Stimulated activated CD4-positive, alpha-beta T cell treated with anti-CD3 and anti-CD28 coated beads, Interleukin-1b, Interleukin-23, amount 100 ng/mL, for 1 hour (primary cell): ENCODE data around the gene FASN.
A peak's percentile ranks its signal among the peaks of the same experiment; 100 is the strongest.

ENCODE experiments used
- DNase-seq, 2 donors: peaks; one replicate each; pipeline ENCODE4 v3.0.0-alpha.2; 2020; ENCODE audit warnings: low read depth in 2 of 2

FASN gene

DNA sequence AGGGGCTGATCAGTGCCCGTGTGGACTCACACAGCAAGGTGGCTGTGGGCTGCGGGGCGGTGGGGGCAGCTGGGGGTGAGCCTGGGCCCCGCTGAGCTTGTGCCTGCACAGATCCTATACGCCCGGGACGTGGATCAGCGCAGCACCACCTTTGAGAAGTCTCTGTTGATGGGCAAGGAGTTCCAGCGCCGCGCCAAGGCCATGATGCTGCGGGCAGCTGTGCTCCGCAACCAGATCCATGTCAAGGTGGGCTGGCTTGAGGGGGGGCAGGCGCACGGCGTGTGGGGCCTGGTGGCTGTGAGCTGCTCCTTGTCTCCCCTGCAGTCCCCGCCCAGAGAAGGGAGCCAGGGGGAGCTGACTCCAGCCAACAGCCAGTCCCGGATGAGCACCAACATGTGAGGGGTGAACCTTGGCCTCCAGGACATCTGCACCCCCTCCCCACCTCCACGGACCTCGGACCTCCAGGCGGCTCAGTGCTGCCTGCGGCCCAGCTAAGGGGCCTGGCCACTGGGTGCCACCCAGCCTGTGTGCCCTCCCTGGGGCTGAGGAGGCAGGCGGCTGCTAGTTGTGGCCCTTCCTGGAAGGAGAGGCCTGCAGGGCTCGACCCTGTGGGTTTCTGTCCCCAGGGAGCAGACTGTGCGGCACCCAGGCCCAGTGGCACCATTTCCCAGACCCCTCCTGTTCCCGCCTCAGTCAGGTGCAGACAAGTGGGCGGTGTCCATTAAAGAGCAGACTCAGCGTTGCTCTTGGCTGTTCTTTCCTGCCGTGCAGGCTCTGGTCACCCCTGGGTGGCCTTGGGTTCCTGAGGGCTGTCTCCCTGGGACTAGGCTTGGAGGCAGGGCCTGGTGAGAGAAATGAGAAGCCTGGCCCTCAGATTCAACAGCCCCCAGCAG is 41.1 kb downstream of the FASN start:
- DNase-seq = no peak

DNA sequence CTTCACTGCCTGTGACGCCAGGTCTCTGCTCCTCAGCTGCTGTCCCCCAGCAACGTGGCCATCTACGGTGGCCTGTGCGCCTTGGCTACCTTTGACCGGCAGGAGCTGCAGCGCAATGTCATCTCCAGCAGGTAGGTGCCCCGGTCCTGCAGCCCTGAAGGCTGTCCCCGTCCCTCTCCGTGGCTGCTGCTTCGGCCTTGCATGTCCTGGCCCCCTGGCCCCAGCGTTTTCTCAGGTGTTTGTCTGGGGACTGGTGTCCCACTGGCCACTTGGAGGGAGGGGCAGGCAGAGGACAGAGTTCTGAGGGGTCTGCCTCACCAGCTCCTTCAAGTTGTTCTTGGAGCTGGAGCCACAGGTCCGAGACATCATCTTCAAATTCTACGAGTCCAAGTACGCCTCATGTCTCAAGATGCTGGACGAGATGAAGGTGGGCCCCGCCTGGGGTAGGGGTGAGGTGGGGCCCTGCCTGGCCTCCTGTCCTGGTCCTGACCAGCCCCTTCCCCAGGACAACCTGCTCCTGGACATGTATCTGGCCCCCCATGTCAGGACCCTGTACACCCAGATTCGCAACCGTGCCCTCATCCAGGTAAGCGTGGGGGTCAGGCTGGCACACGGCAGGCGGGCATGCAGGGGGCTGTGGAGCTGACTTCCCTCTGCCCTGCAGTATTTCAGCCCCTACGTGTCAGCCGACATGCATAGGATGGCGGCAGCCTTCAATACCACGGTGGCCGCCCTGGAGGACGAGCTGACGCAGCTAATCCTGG is 41.9 kb downstream of the FASN start:
- DNase-seq = no peak

DNA sequence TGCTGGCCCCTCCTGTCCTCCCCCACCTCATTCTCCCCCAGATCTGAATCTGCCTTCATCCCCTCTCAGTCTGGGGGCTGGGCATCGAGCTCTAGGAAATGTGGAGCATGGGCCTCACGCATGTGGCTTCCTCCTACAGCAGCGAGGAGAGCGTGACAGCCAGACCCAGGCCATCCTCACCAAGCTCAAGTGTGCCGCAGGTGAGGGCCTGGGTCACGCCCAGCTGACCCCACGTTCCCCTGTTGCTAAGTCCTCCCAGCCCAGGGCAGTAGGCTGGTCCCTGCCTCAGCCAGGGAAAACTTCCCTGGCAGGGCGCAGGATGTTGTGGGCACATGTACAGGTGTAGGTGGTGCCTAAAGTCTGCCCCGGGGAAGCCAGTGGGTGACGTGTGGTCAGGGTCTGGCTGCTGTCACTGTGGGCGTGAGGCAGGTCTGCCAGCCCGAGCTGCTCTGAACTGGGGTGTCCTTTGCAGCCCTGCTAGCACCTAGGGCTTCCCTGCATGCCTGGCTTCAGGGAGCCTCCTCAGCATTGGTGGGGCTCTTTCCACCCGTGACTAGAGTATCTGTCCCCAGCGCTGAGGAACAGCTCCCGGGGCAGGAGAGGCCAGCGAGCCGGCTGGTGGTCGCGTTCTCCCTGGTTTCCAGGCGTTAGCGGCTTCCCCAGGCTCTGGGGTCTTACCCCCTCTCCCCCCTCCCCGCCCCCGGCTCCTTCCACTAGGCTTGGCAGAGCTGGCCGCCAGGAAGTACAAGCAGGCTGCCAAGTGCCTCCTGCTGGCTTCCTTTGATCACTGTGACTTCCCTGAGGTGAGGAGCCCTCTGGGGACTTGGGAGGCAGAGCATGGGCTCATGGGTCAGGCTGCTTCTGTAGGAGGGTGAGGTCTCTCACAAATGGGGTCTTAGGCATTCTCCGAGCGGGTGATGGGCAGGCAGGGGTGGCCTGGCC is 42.7 kb downstream of the FASN start:
- DNase-seq = no peak

DNA sequence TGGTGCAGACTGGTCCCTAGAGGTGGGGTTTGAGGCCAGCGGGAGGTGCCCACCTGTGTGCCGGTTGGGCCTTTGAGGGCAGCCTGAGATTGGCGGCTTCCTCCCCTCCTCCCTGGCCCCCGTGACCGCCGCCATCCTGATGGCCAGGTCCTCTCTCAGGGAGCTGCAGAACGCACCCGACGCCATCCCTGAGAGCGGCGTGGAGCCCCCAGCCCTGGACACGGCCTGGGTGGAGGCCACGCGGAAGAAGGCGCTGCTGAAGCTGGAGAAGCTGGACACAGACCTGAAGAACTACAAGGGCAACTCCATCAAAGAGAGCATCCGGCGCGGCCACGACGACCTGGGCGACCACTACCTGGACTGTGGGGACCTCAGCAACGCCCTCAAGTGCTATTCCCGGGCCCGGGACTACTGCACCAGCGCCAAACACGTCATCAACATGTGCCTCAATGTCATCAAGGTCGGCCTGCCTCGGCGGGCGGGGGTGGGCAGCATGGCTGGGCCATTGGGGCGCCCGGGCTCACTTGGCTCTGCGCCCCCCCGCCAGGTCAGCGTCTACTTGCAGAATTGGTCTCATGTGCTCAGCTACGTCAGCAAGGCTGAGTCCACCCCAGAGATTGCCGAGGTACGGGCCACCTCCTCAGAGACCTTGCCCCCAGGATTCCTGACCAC is 43.5 kb downstream of the FASN start:
- no peak for DNase-seq

DNA sequence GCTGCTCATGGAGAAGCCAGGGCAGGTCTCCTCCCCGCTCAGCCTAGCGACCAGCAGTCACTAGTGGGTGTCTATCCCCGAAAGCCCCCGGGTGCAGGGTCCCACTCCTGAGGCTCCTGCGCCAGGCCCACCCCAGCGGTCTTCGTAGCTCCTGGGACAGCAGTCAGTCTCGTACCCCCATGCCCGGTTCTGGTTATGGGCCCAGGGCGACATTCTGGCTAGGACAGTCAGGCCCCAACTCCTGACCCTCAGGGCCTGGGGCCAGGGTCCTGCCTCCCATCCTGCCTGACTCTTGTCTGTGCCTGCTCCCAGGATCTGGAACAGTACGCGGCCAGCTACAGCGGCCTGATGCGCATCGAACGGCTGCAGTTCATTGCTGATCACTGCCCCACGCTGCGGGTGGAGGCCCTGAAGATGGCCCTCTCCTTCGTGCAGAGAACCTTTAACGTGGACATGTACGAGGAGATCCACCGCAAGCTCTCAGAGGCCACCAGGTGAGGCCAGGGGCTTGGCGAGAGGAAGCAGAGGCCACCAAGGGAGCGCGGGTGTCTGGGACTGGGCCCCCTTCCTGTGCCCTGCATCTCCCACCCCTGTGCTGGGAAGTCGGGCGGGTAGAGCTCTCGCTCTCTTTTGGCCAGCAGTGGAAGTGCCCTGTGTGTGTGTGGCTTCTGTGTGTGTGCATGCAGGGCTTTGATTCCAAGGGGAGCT is 44.3 kb downstream of the FASN start:
- DNase-seq = no peak

DNA sequence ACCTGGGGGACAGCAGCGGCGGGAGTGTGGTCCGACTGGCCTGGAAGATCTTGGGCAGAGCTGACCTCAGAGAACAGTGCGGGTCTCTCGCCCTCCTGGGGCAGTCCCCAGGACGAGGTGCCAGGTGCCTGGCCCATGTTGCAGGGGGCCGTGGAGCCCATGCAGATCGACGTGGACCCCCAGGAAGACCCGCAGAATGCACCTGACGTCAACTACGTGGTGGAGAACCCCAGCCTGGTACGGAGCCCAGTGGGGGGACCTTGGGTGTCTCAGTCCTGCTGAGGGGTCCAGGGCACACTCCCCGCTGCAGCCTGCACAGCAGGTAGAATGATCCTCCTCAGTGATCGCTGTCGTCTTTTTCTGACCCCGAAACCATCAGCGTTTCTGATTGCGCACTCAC is 44.9 kb downstream of the FASN start:
- DNase-seq = no peak

DNA sequence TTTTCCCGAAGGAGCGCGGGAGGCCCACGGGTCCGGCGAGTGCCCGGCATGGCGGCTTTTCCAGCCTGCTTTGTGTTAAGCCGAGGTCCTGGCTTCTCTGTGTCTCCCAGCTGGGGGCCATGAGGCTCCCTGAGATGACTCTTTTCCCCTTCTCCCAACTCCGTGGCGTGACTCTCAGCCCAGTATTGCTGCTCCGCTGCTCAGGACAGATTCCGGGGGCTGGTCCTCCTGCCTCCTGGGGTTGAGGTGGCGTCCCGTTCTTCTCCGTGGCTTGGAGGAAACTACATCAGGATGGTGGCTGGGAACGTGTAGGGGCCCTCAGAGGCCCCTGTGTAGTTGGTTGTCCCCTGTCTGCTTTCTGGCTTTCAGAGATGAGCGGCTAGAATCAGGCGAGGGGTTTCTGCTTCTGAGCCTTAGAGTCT is 45.4 kb downstream of the FASN start:
- no peak for DNase-seq

DNA sequence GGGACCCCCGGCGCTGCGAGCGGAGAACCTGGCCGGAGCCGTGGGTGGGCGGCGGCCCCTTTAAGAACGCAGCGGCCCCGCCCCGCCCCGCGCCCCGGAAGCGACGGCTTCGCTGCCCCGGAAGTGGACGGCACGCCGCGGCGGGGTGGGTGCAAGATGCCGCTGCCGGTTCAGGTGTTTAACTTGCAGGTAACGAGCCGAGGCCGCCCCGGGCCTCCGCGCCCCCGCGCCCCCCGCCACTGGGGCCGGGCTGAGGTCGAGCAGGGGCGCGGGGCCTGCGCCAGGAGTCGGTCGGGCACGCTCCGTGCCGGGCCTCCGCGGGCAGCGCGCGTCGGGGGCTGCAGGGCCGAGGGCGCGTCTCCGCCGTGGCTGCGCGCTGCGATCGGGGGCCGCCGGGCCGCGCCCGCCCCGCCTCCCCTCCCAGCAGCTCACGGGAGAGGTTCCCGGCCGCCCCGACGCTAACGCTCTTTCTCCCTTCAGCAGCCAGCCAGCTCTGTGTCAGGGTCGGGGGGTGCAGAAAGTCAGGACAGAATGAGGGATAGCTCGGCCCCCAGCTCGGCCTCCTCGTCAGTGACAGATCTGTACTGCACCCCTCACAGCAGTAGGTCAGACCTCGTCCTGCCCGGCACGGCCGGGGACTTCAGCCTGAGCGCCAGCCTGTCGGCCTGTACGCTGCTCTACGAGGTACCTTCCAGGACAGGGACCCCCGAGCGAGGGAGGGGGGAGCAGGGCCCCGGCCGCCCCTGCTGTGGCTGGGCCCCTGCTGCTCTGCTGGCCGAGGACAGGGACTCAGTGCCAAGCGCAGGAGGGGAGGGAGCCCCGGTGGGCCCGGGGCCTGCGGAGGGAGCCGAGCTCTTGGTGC is 46.0 kb downstream of the FASN start, which contains the start of the genes GPS1 and RFNG:
TSS of gene GPS1 (plus strand) at position 123 of the 862 bp plus-strand sequence. CDS start at position 157, 34 bp downstream.
TSS of gene RFNG (minus strand) at position 36 of the 862 bp plus-strand sequence. CDS start 45 bp downstream, outside the sequence.
- peak; percentile 53 to 75 for DNase-seq

DNA sequence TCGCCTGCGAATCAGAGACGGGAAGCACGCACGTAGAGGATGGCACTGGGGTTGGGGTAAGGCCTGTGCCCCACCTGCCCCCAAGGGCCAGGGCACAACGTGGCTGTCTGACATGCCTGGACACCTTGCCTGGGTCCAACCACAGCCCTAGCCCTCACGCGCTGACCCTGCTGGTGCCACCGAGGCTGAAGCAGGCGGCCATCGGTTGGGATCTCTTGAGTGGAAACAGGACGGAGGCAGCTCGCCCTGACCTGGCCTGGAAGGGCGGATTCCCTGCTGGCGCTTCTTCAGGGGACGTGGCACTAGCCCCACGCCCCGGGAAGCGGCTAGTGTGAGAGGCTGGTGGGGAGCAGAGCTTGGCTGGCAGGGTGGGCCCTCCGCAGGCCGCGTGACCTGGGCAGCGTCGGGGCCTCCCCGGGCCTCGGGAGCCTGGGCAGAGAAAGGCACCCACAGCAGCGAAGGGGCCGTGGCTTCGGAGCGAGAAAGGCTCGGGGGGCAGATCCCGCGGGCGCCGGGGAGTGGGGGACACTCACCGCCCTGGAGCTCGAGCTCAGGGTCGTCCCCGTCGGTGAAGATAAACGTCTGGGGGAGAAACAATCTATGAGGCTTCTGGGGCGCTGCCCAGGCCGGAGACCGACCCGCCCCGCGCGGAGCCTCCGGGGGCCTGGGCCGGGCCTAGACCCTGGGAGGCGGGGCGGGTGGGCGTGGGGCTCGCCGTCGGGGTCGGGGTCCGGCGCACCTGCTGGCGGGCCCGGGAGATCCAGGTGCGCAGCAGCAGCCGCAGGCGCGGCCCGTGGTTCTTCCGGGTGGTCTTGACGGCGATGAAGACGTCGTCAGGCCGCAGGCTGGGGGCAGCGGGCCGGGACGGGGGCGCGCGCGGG is 47.0 kb downstream of the FASN start:
- DNase-seq = no peak

DNA sequence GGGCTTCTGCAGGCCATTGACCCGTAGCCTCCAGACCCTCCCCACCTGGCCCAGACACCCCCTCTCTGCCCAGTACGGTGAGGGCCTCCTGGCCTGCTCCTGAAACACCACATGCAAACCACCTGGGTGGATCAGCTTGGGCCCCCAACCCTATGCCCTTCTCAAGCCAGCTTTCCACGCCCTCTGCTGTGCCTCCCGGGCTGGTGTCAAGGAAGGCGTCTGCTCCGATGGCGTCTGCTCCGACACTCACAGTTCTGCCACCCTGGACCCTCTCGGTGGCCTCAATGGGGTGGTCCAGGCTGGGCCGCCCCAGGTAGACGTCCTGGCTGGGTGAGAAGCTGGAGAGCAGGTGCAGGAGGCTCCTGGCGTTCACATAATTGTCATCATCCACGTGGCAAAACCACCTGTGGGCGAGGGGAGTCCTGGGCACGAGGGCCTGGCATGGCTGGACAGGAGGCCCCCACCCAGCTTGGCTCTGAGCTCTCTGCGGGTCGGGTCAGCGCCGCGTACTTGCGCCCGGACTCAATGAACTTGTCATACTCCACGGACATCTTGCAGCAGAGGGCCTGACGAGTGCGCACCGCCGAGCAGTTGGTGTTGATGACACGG is 47.8 kb downstream of the FASN start:
- DNase-seq = no peak

DNA sequence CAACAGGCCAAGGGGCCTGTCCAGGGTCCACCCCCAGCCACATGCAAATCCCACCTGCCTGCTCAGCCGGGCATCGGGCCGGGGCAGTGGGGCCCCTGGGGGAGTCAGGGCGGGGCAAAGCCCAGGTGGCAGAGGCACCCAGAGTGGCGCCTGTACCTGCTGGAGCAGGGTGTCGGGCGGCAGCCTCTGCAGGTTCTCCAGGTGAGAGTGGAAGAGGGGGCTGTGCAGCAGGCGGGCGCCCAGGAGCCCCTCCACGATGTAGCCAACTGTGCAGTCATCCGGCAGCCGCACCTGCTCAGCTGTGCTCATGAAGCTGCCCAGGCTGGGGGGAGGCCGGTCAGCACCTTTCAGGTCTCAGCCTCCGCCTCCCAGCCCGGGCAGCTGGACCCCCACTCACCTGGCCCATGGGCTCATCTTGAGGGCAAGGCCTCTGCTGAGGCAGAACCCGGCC is 48.5 kb downstream of the FASN start:
- DNase-seq = no peak

DNA sequence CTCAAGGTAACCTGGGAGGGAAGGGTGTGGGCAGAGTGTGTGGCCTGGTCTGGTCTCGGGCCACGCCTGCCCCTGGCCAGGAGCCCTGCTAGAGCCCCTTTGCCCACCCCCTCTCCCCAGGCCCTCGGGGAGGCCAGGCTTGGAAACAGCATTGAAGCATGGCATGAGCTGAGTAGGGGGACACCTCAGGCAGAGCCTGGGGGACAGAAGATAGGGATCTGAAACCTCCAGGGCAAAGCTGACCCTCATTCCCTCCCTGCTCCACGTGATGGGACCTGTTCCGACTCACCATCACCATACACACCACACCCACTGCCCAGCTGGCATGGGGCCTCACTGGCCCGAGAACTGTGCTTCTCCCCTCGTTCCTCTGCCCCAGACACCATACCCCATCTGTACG is 48.9 kb downstream of the FASN start:
- DNase-seq = no peak

DNA sequence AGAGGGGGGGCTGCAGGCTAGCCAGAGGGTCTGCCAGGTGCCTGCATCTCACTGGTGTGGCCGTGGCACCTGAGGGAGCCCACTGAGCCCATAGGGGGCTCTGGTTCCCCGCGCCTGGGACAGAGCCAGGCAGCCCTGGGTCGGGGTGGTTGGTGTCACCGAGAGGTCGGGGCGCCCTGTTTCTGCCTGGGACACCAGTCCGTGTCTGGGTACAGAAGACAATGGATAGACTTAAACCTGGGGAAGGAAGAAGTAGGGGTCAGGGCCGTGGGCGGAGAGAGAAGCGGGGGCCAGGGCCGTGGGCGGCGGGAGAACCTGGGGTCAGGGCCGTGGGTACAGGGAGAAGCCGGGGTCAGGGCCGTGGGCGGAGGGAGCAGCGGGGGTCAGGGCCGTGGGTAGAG is 49.5 kb downstream of the FASN start:
- DNase-seq = no peak

DNA sequence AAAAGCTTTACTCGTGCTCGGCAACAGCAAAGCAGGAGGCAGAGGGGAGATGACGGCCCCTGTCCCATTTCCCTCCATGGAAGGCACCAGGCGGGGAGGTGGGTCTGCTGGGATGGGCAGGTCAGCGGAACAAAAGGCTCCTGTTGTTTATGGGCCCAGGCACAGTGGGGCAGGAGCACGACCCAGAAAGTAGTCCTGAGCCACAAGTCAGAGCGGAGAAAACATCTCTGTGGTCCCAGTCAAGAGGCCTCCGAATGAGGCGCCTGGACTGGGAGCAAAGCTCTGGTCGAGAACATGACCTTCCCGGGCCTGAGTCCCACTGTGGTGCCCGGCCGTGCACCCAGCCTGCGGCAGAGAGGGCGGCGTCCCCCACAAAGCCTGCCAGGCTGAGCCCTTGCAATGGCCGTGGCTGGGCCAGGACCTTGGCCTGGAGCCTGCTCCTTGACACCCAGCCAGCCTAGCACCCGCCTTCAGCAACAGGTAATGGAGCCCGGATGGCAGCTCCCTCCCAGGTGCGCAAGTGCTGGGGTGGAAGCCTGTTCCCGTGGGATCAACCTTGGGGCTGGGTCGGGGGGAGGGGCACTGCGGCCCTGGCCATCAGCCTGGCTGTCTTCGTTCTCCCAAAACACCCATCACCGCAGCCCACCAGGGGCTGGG is 50.0 kb downstream of the FASN start:
- no peak for DNase-seq

DNA sequence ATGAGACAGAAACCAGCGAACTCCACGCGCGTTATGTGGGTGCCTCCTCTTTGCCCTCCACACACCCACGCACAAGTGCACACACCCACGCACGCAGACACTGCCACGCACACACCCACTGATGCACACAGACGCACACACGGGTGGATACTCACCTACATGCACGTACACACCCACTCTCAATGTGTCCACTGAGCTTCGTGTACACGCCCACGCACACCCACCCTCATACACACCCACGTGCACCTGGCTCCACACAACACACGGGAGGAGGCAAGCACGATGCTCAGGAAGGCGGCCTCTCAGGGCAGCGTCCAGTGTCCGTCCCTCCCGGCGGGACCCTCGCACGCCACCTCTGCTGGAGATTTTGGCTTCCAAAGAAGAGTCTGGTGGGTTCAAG is 50.7 kb downstream of the FASN start:
- no peak for DNase-seq

DNA sequence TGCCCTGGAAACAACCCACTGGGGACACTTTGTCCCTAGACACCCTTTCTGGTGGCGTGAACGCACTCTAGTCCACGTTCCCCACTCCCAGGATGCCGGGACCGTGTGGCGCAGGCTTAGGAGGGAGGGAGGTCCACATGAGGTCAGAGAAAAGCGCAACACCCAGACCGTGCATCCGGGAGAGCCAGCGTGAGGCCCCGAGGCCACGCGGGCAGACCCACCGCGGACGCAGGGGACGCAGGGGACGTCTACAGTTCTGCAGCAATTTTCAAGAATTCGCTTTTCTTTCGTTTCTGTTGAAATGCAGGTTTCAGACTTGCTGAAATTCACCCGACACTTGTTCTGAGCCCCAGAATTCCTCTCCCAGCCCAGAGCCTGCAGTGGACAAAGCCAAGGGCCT is 51.1 kb downstream of the FASN start:
- DNase-seq = no peak

DNA sequence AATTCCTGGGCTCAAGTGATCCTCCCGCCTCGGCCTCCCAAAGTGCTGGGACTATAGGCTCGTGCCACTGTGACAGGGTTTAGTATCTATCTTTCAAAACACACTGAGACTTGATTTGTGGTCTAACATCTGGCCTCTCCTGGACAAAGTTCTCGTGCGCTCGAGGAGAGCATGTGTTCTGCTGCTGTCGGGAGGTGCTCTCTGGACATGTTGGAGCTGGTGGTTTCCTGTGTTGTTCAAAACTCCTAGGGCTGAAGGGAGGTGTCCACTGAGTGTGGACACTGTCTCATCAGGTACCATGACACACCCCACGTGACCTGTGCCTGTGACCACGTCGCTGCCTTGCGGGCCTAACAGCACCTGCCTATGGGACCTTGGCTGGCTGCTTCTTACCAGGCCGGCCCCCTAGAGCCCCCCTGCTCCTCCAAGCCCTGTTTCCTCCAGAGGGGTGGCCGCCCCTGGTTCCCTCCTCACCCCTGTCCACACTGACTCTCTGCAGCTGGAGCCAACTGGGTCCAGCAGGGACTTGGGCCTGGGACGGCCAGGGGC is 52.0 kb downstream of the FASN start:
- DNase-seq = no peak
